Psoas muscle (tissue), 8 donors: ENCODE data around the gene GBP2. TPM values are rescaled to one million over a fixed set of nuclear protein-coding genes. Genes with fewer than 3 reads are reported as not detected.

ENCODE experiments used
- ATAC-seq, 4 donors: fragments of 200-7000 bp; cut with Tn5 transposase; one replicate each; pipeline ENCODE4 v1.9.1; 2020; ENCODE audit warnings: moderate library complexity in 3 of 4, mild to moderate bottlenecking in 2 of 4
- DNase-seq, 2 donors: peaks; one replicate each; pipeline ENCODE4 v3.0.0-alpha.2; 2020
- H3K27ac ChIP-seq: fragments of 200-600 bp; one replicate; pipeline ENCODE4 v1.8.0; 2022
- H3K27me3 ChIP-seq, 3 donors: fragments of 200-600 bp in 1 of 3; one replicate each; pipeline versions ENCODE4 v1.6.1 to v1.8.0; 2013 to 2022; ENCODE audit warnings: low read length in 2 of 3, mild to moderate bottlenecking in 2 of 3, moderate library complexity in 1 of 3; ENCODE audit not compliant: insufficient read depth in 3 of 3
- H3K36me3 ChIP-seq, 2 donors: fragments of 200-600 bp in 1 of 2; one replicate each; pipeline versions ENCODE4 v1.6.1 to v1.8.0; 2013 to 2022; ENCODE audit warnings: low read depth in 1 of 2, mild to moderate bottlenecking in 1 of 2, moderate library complexity in 1 of 2; ENCODE audit not compliant: insufficient read depth in 1 of 2
- H3K4me1 ChIP-seq: fragments of 200-600 bp; one replicate; pipeline ENCODE4 v1.8.0; 2022
- H3K4me3 ChIP-seq: fragments of 200-600 bp; one replicate; pipeline ENCODE4 v1.8.0; 2022; ENCODE audit warnings: mild to moderate bottlenecking
- H3K9me3 ChIP-seq: fragments of 200-600 bp; one replicate; pipeline ENCODE4 v1.8.0; 2022
- CTCF ChIP-seq: fragments of 200-600 bp; IDR thresholded peaks from one replicate; pipeline ENCODE4 v1.8.0; 2022; ENCODE audit warnings: antibody characterized with exemption
- WGBS, 3 donors: extraction: QIAGEN DNeasy Blood & Tissue Kit; methylation state at CpG; one replicate each; pipeline versions ENCODE4 v1.1.6 to v1.1.7; 2013; 5-methylcytosine and 5-hydroxymethylcytosine counted together
- intact Hi-C, 2 donors: fragments of 100-400 bp; cut with DNase I; formaldehyde crosslinking; loops; one replicate each; pipeline versions ENCODE4 v1.11.0 to v1.14.2; 2022
- polyA plus RNA-seq, 3 donors: library from polyadenylated mRNA; stranded (reverse); fragments of 200-250 nt; gene quantifications; one replicate each; pipeline ENCODE4 v1.2.3, GENCODE V29; 2013
- total RNA-seq, 4 donors: library from RNA; stranded (reverse); fragmentation: NEBNext Ultra II Directional in 2 of 4; extraction: Animal tissue kit (Norgen Biotek cat#: 25700) in 2 of 4; gene quantifications; one replicate each; pipeline versions ENCODE4 v1.2.1 to v1.2.4, GENCODE V29; 2021 to 2023
- donor health status: healthy with polysubstance abuse.
- donor health status: DM: no; HTN: no; CAD: no; lungs with moderate emphysema.
- donor health status: Bipolar disorder and iron deficiency.
- donor health status: healthy.
- donor health status: DM: yes; HTN: yes; CAD: no.
- donor health status: DM: no; HTN: no; CAD: no.
- donor health status: DM: no; HTN: no; CAD: no.
- donor health status: DM: yes; HTN: yes; CAD: no.

GBP2 gene
- total and polyA plus RNA-seq, 7 donors, result 11.3 to 36.6 (median 25.8) TPM

DNA sequence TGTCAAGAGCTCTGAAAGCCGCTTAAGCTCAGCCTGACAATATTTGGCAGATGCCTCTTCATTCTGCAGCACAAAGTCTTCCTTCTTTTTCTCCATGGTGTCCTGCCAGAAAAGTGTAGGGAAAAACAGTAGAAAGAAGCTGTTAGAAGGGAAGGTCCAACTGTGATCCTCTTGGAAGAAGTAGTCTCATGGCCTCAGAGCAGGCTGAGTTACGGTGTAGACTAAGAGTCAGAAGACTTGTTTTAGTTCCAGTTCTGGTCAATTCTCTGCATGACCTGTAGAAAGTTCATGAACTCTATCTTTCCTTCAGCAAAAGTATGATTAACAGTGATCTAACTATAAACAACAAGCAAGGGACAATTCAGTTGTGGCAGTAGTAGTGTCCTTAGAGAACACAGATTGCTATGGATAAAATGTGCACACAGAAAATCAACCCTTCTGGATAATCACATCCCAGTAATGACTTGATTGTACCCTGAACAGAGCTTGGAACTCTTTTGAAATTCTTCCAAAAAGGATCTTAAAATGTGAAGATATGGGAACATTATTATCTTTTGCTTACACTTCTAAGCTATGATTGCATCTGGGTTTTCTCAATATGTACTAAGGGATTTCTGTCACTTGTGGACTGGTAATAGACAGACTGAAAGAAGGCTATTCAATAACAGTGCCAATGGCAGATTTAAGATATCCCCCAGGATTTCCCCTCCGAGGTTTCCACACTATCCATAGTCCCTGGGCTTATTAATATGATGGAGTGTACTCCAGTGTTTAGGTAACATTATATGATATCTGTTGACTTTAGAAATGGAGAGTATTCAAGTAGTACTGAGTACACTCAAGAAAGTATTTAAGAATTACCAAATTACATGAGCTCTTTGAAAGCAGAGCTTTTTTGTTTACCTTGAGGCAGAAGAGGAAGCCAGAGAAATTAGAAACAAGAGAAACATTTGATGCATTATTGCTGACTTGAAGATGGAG lies 22.1 kb upstream of the GBP2 start:
- no peak overlapping the region for H3K4me3 ChIP-seq
- intact Hi-C loops, result no loop called here
- ATAC-seq, result no peak

GRCh38 chr1:89146721-89147120 lies 20.8 kb upstream of the GBP2 start:
- DNase-seq (no peak), ATAC-seq (no peak)
- no peaks in the 10 kb centered on the region for H3K27me3 ChIP-seq
- H3K36me3 ChIP-seq, result no peaks in the 10 kb centered on the region
- H3K27ac ChIP-seq, result no peak overlapping the region
- 70 to 85% (median 82%) methylated on average over 3 of the region's 3 CpGs for WGBS, 3 donors
- H3K9me3 ChIP-seq, result no peaks in the 10 kb centered on the region
- H3K4me1 ChIP-seq, result no peaks in the 10 kb centered on the region
- intact Hi-C loops, result no loop called here
- TF ChIP-seq CTCF, result no peak
- no peak overlapping the region for H3K4me3 ChIP-seq

More for the DNA sequence above, 22.1 kb upstream of the GBP2 start:
- no peaks in the 10 kb centered on the region for H3K4me1 ChIP-seq
- TF ChIP-seq CTCF, result no peak
- no peak overlapping the region for H3K27ac ChIP-seq
- 44 to 54% (median 45%) methylated on average over 3 of the region's 3 CpGs for WGBS, 3 donors
- DNase-seq, result no peak
- no peaks in the 10 kb centered on the region for H3K9me3 ChIP-seq
- no peaks in the 10 kb centered on the region for H3K27me3 ChIP-seq
- H3K36me3 ChIP-seq, result no peaks in the 10 kb centered on the region

- no peaks in the 10 kb centered on the region for H3K36me3 ChIP-seq
- ATAC-seq (no peak), DNase-seq (no peak)
- peaks cover under 1% of the 10 kb centered on the region for H3K9me3 ChIP-seq
- intact Hi-C loops, result no loop called here
- no peak for TF ChIP-seq CTCF
- no peaks in the 10 kb centered on the region for H3K27me3 ChIP-seq
- no peaks in the 10 kb centered on the region for H3K4me1 ChIP-seq
- WGBS, 3 donors, result 77 to 79% (median 77%) methylated on average over 2 of the region's 2 CpGs
- no peak overlapping the region for H3K27ac ChIP-seq
- no peak overlapping the region for H3K4me3 ChIP-seq
Measured at GRCh38 chr1:89143484-89143883, 17.6 kb upstream of the GBP2 start.

GRCh38 chr1:89142160-89142559 lies 16.2 kb upstream of the GBP2 start:
- intact Hi-C loops, result no loop called here
- TF ChIP-seq CTCF, result no peak
- 85 to 92% (median 89%) methylated on average over 4 of the region's 4 CpGs for WGBS, 3 donors
- Histone ChIP-seq H3K9me3 (peaks cover 4% of the 10 kb centered on the region), H3K4me3 (no peak overlapping the region), H3K27ac (no peak overlapping the region), H3K36me3 (no peaks in the 10 kb centered on the region), H3K27me3 (no peaks in the 10 kb centered on the region), H3K4me1 (no peaks in the 10 kb centered on the region)
- ATAC-seq (no peak), DNase-seq (no peak)
